CD14-positive monocyte (primary cell): ENCODE data around the gene KANSL1L. TPM values are rescaled to one million over a fixed set of nuclear protein-coding genes. Genes with fewer than 3 reads are reported as not detected.

ENCODE experiments used
- DNase-seq, 3 donors: peaks; one replicate each; pipeline ENCODE4 v3.0.0-alpha.2; 2011 to 2022
- H2AFZ ChIP-seq: 2 replicates; pipeline ENCODE4 v1.6.0; 2012; ENCODE audit warnings: mild to moderate bottlenecking, low read depth, low read length, inconsistent platforms; ENCODE audit not compliant: insufficient read depth, poor library complexity, severe bottlenecking
- H3K27ac ChIP-seq, 2 donors: 1 replicate in 1 of 2; 2 replicates in 1 of 2; pipeline ENCODE4 v1.5.1; 2012 to 2013; ENCODE audit warnings: low read length in 2 of 2, control low read depth in 1 of 2, inconsistent platforms in 1 of 2, low read depth in 1 of 2, mild to moderate bottlenecking in 1 of 2
- H3K27me3 ChIP-seq, 2 donors: one replicate each; pipeline versions ENCODE4 v1.6.0 to v1.6.1; 2011 to 2013; ENCODE audit warnings: low read length in 2 of 2; ENCODE audit not compliant: control insufficient read depth in 2 of 2, insufficient read depth in 2 of 2
- H3K36me3 ChIP-seq, 2 donors: replicated peaks in 1 of 2; 1 replicate in 1 of 2; 2 replicates in 1 of 2; pipeline versions ENCODE4 v1.5.1 to v1.6.1; 2012 to 2013; ENCODE audit warnings: low read length in 2 of 2, control low read depth in 1 of 2, inconsistent platforms in 1 of 2, mild to moderate bottlenecking in 1 of 2; ENCODE audit not compliant: insufficient read depth in 2 of 2, control insufficient read depth in 1 of 2
- H3K4me1 ChIP-seq, 2 donors: 1 replicate in 1 of 2; 2 replicates in 1 of 2; pipeline versions ENCODE4 v1.5.1 to v1.6.1; 2012 to 2013; ENCODE audit warnings: low read length in 2 of 2, control low read depth in 1 of 2, inconsistent platforms in 1 of 2, mild to moderate bottlenecking in 1 of 2, moderate library complexity in 1 of 2; ENCODE audit not compliant: insufficient read depth in 2 of 2, control insufficient read depth in 1 of 2
- H3K4me2 ChIP-seq: replicated peaks from 2 replicates; pipeline ENCODE3; 2012; ENCODE audit warnings: low read length, moderate library complexity, mild to moderate bottlenecking; ENCODE audit not compliant: poor library complexity, severe bottlenecking; ENCODE audit errors: extremely low read depth
- H3K4me3 ChIP-seq, 3 experiments: fragments of 200-600 bp in 1 of 3; sonication (generic) in 1 of 3; replicated peaks in 1 of 3; 1 replicate in 2 of 3; 2 replicates in 1 of 3; pipeline ENCODE4 v1.5.1; 2011 to 2013; ENCODE audit warnings: low read length in 3 of 3, mild to moderate bottlenecking in 3 of 3, control low read depth in 2 of 3, low read depth in 2 of 3, inconsistent platforms in 1 of 3, moderate library complexity in 1 of 3
- H3K79me2 ChIP-seq: 2 replicates; pipeline ENCODE4 v1.6.0; 2012; ENCODE audit warnings: mild to moderate bottlenecking, control low read depth, inconsistent platforms, low read length, moderate library complexity; ENCODE audit not compliant: insufficient read depth
- H3K9ac ChIP-seq: 2 replicates; pipeline ENCODE4 v1.6.0; 2017; ENCODE audit warnings: low read length, mild to moderate bottlenecking; ENCODE audit not compliant: insufficient read depth, poor library complexity, severe bottlenecking
- H3K9me3 ChIP-seq, 2 donors: replicated peaks in 1 of 2; 1 replicate in 1 of 2; 2 replicates in 1 of 2; pipeline versions ENCODE4 v1.5.1 to v1.6.1; 2012 to 2013; ENCODE audit warnings: low read length in 2 of 2, control low read depth in 1 of 2; ENCODE audit not compliant: control insufficient read depth in 1 of 2, insufficient read depth in 1 of 2
- H4K20me1 ChIP-seq: 2 replicates; pipeline ENCODE4 v1.6.0; 2012; ENCODE audit warnings: mild to moderate bottlenecking, low read length, control low read depth, moderate library complexity; ENCODE audit not compliant: insufficient read depth
- H3K27ac Mint-ChIP-seq, 7 donors: one replicate each; pipeline ENCODE4 v1.8.0; 2020; ENCODE audit warnings: mild to moderate bottlenecking in 7 of 7, mixed read lengths in 7 of 7, moderate library complexity in 6 of 7, inconsistent platforms in 2 of 7
- H3K27me3 Mint-ChIP-seq, 3 donors: one replicate each; pipeline ENCODE4 v1.8.0; 2021 to 2022; ENCODE audit warnings: low read depth in 3 of 3, mild to moderate bottlenecking in 3 of 3, mixed read lengths in 3 of 3, moderate library complexity in 3 of 3, inconsistent platforms in 1 of 3
- H3K36me3 Mint-ChIP-seq, 2 donors: one replicate each; pipeline ENCODE4 v1.8.0; 2020; ENCODE audit warnings: mixed read lengths in 2 of 2, inconsistent platforms in 1 of 2, mild to moderate bottlenecking in 1 of 2
- H3K4me1 Mint-ChIP-seq: one replicate; pipeline ENCODE4 v1.8.0; 2020; ENCODE audit warnings: mild to moderate bottlenecking, mixed read lengths
- H3K4me3 Mint-ChIP-seq, 2 donors: one replicate each; pipeline ENCODE4 v1.8.0; 2020; ENCODE audit warnings: mild to moderate bottlenecking in 2 of 2, mixed read lengths in 2 of 2, moderate library complexity in 1 of 2
- H3K9me3 Mint-ChIP-seq, 7 donors: one replicate each; pipeline ENCODE4 v1.8.0; 2020 to 2022; ENCODE audit warnings: mixed read lengths in 7 of 7, mild to moderate bottlenecking in 6 of 7, moderate library complexity in 6 of 7, inconsistent platforms in 2 of 7
- CTCF ChIP-seq: fragments of 200-600 bp; IDR thresholded peaks from one replicate; pipeline ENCODE4 v1.8.0; 2022; ENCODE audit warnings: antibody characterized with exemption, mild to moderate bottlenecking
- WGBS: methylation state at CpG from one replicate; pipeline ENCODE4 v1.1.5; 2013; ENCODE audit warnings: missing lambda C conversion rate; ENCODE audit not compliant: insufficient coverage; 5-methylcytosine and 5-hydroxymethylcytosine counted together
- intact Hi-C, 2 donors: fragments of 100-400 bp; cut with micrococcal nuclease; formaldehyde crosslinking; loops; one replicate each; pipeline versions ENCODE4 v1.15.0 to v1.15.1; 2023
- polyA plus RNA-seq, 3 donors: library from polyadenylated mRNA; depleted of rRNA in 1 of 3; unstranded in 2 of 3; stranded (reverse) in 1 of 3; fragments of 300-500 nt in 2 of 3; fragments of >200 nt in 1 of 3; fragmentation: Illumina TruSeq in 2 of 3; gene quantifications; 1 replicate in 2 of 3; 2 replicates in 1 of 3; pipeline ENCODE4 v1.2.3, GENCODE V29; 2012 to 2021

The KANSL1L gene
- polyA plus RNA-seq, 3 donors, result 1.00 to 11.6 (median 1.3) TPM

- Histone ChIP-seq H3K9ac (no peak overlapping the region), H3K36me3 (peaks cover 37 to 72% of the 10 kb centered on the region in 2 donors), H3K27me3 (no peaks in the 10 kb centered on the region), H4K20me1 (peaks cover 91% of the 10 kb centered on the region), H3K4me3 (no peak overlapping the region), H2AFZ (no peak overlapping the region), H3K4me1 (peaks cover 26 to 33% of the 10 kb centered on the region in 2 donors), H3K9me3 (no peaks in the 10 kb centered on the region), H3K27ac (peak overlapping the region in 1 of 2 donors; percentile 92), H3K79me2 (peaks cover 100% of the 10 kb centered on the region), H3K4me2 (no peak overlapping the region)
- no peaks in the 10 kb centered on the region for H3K9me3 Mint-ChIP-seq
- intact Hi-C loops, result no loop called here
- no peak overlapping the region for H3K4me3 Mint-ChIP-seq
- no CpG with 5 or more reads among the region's 6 CpGs for WGBS
- H3K27me3 Mint-ChIP-seq, result no peaks in the 10 kb centered on the region
- no peak for TF ChIP-seq CTCF
- H3K4me1 Mint-ChIP-seq, result peaks cover 41% of the 10 kb centered on the region
- H3K27ac Mint-ChIP-seq, result no peak overlapping the region
- peaks cover 41 to 59% of the 10 kb centered on the region in 2 donors for H3K36me3 Mint-ChIP-seq
- no peak for DNase-seq
These were observed 162.1 kb downstream of the KANSL1L start for GRCh38 chr2:210009126-210009525.

GRCh38 chr2:210007895-210008294, 163.3 kb downstream of the KANSL1L start:
- H3K4me2 ChIP-seq, result no peak overlapping the region
- H3K9ac ChIP-seq, result no peak overlapping the region
- H3K9me3 ChIP-seq, result no peaks in the 10 kb centered on the region
- Mint-ChIP-seq H3K9me3 (no peaks in the 10 kb centered on the region), H3K4me1 (peaks cover 52% of the 10 kb centered on the region), H3K27ac (peak overlapping the region; percentile 64 to 89 (median 74)), H3K4me3 (no peak overlapping the region), H3K36me3 (peaks cover 36 to 55% of the 10 kb centered on the region in 2 donors), H3K27me3 (no peaks in the 10 kb centered on the region)
- no peak overlapping the region for H3K4me3 ChIP-seq
- peaks cover 87% of the 10 kb centered on the region for H4K20me1 ChIP-seq
- peak; percentile 48 to 89 (median 53) for DNase-seq
- H3K27me3 ChIP-seq, result no peaks in the 10 kb centered on the region
- no peak overlapping the region for H2AFZ ChIP-seq
- 38% methylated on average over 1 of the region's 2 CpGs for WGBS
- H3K4me1 ChIP-seq, result peaks cover 38 to 45% of the 10 kb centered on the region in 2 donors
- intact Hi-C loops, result no loop called here
- peak overlapping the region in 1 of 2 donors; percentile 92 for H3K27ac ChIP-seq
- peaks cover 35 to 60% of the 10 kb centered on the region in 2 donors for H3K36me3 ChIP-seq
- peaks cover 100% of the 10 kb centered on the region for H3K79me2 ChIP-seq
- no peak for TF ChIP-seq CTCF
